Stomach (tissue), 4 donors: Measurements from ENCODE around the gene TARBP1.

Experiments
- CTCF ChIP-seq, 7 experiments: fragments of 450-650 bp in 4 of 7; fragments of 200-600 bp in 3 of 7; sonication (generic) in 3 of 7; IDR thresholded peaks; one replicate each; pipeline ENCODE4 v1.5.1; 2016 to 2019; ENCODE audit warnings: antibody characterized with exemption in 7 of 7, control low read depth in 2 of 7, mild to moderate bottlenecking in 1 of 7
- EP300 ChIP-seq: sonication (generic); formaldehyde crosslinking; IDR thresholded peaks from one replicate; pipeline ENCODE4 v1.6.1; 2017; ENCODE audit warnings: antibody characterized with exemption
- POLR2A ChIP-seq, 4 donors: fragments of 450-650 bp; IDR thresholded peaks; one replicate each; pipeline ENCODE4 v1.6.1; 2016; ENCODE audit warnings: antibody characterized with exemption in 4 of 4, control low read depth in 2 of 4, mild to moderate bottlenecking in 1 of 4, moderate library complexity in 1 of 4

GRCh38 chr1:234505769-234506102 is 26.8 kb upstream of the TARBP1 start:
- no peak for TF ChIP-seq POLR2A (IDR thresholded peaks at IDR 0.05)
- no peak for TF ChIP-seq EP300
- TF ChIP-seq CTCF (IDR thresholded peaks at IDR 0.05) = no peak
